Measurements from ENCODE around the gene DPP7. TPM values are rescaled to one million over a fixed set of nuclear protein-coding genes. Genes with fewer than 3 reads are reported as not detected.

DPP7 gene
- total and polyA plus RNA-seq, 2 of the 8 experiments (the other 6 are each of a cell fraction or from before 2014, with no cell fraction given): 21.2 to 26.8 TPM

DNA sequence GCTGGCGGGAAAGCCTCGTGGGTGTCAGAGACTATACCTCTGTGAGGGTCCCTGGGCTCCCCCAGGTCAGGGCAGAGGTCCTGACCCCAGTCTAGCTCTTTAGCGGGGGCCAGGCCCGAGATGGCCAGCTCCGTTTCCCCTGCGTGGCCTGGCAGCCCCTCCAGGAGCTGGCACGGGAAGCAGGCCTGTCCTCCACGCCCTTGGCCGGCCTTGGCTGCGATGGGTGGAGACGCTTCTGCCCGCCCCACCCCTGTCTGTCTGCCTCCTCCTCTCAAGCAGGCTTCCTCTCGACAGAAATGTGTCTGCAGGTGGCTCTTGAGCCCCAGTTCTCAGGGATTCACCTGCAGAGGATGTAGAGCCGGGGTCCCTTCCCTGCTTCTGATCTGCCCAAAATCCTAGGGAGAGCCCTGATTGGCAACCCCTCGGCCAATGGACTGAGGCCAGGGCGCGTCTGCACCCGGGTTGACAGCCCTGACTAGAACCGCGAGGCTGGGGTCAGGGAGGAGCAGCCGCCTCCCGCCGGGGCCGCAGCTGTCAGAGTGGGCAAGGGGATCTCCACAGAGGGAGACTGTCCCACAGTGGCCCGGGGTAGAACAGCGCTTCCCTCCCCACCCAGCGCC lies 21.8 kb upstream of the DPP7 start (continued):
- TF ChIP-seq TAF7 (optimal IDR thresholded peaks at IDR 0.05; ENCODE audit: borderline replicate concordance, low read depth, low read length) (no peak), NRF1 (IDR thresholded peaks at IDR 0.05; ENCODE audit: low read depth, low read length) (no peak), SRF (IDR thresholded peaks at IDR 0.05; ENCODE audit: low read depth, low read length) (no peak), TCF12 (IDR thresholded peaks at IDR 0.05; ENCODE audit: low read depth, low read length) (no peak), GABPA (IDR thresholded peaks at IDR 0.05; ENCODE audit: borderline replicate concordance, insufficient read depth, low read length) (no peak)
- TF ChIP-seq, protein P1, sequence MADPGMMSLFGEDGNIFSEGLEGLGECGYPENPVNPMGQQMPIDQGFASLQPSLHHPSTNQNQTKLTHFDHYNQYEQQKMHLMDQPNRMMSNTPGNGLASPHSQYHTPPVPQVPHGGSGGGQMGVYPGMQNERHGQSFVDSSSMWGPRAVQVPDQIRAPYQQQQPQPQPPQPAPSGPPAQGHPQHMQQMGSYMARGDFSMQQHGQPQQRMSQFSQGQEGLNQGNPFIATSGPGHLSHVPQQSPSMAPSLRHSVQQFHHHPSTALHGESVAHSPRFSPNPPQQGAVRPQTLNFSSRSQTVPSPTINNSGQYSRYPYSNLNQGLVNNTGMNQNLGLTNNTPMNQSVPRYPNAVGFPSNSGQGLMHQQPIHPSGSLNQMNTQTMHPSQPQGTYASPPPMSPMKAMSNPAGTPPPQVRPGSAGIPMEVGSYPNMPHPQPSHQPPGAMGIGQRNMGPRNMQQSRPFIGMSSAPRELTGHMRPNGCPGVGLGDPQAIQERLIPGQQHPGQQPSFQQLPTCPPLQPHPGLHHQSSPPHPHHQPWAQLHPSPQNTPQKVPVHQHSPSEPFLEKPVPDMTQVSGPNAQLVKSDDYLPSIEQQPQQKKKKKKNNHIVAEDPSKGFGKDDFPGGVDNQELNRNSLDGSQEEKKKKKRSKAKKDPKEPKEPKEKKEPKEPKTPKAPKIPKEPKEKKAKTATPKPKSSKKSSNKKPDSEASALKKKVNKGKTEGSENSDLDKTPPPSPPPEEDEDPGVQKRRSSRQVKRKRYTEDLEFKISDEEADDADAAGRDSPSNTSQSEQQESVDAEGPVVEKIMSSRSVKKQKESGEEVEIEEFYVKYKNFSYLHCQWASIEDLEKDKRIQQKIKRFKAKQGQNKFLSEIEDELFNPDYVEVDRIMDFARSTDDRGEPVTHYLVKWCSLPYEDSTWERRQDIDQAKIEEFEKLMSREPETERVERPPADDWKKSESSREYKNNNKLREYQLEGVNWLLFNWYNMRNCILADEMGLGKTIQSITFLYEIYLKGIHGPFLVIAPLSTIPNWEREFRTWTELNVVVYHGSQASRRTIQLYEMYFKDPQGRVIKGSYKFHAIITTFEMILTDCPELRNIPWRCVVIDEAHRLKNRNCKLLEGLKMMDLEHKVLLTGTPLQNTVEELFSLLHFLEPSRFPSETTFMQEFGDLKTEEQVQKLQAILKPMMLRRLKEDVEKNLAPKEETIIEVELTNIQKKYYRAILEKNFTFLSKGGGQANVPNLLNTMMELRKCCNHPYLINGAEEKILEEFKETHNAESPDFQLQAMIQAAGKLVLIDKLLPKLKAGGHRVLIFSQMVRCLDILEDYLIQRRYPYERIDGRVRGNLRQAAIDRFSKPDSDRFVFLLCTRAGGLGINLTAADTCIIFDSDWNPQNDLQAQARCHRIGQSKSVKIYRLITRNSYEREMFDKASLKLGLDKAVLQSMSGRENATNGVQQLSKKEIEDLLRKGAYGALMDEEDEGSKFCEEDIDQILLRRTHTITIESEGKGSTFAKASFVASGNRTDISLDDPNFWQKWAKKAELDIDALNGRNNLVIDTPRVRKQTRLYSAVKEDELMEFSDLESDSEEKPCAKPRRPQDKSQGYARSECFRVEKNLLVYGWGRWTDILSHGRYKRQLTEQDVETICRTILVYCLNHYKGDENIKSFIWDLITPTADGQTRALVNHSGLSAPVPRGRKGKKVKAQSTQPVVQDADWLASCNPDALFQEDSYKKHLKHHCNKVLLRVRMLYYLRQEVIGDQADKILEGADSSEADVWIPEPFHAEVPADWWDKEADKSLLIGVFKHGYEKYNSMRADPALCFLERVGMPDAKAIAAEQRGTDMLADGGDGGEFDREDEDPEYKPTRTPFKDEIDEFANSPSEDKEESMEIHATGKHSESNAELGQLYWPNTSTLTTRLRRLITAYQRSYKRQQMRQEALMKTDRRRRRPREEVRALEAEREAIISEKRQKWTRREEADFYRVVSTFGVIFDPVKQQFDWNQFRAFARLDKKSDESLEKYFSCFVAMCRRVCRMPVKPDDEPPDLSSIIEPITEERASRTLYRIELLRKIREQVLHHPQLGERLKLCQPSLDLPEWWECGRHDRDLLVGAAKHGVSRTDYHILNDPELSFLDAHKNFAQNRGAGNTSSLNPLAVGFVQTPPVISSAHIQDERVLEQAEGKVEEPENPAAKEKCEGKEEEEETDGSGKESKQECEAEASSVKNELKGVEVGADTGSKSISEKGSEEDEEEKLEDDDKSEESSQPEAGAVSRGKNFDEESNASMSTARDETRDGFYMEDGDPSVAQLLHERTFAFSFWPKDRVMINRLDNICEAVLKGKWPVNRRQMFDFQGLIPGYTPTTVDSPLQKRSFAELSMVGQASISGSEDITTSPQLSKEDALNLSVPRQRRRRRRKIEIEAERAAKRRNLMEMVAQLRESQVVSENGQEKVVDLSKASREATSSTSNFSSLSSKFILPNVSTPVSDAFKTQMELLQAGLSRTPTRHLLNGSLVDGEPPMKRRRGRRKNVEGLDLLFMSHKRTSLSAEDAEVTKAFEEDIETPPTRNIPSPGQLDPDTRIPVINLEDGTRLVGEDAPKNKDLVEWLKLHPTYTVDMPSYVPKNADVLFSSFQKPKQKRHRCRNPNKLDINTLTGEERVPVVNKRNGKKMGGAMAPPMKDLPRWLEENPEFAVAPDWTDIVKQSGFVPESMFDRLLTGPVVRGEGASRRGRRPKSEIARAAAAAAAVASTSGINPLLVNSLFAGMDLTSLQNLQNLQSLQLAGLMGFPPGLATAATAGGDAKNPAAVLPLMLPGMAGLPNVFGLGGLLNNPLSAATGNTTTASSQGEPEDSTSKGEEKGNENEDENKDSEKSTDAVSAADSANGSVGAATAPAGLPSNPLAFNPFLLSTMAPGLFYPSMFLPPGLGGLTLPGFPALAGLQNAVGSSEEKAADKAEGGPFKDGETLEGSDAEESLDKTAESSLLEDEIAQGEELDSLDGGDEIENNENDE (IDR thresholded peaks at IDR 0.05; ENCODE audit: insufficient replicate concordance, low read length): no peak
- TF ChIP-seq, protein P2, sequence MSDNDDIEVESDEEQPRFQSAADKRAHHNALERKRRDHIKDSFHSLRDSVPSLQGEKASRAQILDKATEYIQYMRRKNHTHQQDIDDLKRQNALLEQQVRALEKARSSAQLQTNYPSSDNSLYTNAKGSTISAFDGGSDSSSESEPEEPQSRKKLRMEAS (IDR thresholded peaks at IDR 0.05): no peak
